NCI-H146 (cell line): ENCODE measurements around the gene TMEM198.

Experiments used
- DNase-seq: peaks from one replicate; lab custom pipeline; 2025; lab: John Stamatoyannopoulos, UW

TMEM198 gene

DNA sequence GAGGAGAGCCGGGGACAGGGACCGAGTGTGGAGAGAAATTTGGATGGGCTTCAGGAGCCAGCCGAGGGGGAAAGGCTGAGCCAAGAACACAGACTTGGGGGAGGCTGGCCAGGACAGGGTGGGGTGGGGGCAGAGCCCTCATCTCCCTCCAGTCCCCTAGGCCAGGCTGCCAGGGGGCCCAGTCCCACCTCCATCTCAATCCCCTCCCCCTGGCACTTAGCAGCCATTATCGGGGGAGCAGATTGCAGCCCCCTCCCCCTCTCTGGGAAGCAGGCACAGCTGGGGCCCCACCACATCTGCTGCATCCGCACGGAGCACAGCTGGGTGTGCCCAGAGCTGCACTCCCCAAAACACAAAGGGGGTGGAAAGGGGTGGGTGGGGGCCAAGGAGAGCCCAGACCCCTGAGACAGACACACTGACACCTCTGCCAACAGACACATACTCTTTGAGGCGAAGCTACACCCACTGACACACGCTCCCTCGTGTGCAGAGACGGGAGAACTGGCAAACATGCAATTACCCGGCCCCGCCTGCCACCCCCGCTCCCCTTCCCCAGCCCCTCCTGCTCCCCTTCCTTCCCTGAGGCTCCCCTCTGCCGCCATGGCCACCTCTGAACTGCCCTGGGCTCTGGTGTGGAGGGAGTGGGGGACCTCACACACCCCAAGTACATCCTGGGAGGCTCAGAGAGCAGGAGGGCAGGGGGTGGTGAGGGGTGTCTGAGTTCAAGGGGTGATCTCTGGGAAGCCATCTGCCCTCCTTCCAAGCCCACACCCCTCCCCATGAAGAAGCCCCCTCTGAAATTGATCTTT lies 34.7 kb upstream of the TMEM198 start:
- DNase-seq = no peak

DNA sequence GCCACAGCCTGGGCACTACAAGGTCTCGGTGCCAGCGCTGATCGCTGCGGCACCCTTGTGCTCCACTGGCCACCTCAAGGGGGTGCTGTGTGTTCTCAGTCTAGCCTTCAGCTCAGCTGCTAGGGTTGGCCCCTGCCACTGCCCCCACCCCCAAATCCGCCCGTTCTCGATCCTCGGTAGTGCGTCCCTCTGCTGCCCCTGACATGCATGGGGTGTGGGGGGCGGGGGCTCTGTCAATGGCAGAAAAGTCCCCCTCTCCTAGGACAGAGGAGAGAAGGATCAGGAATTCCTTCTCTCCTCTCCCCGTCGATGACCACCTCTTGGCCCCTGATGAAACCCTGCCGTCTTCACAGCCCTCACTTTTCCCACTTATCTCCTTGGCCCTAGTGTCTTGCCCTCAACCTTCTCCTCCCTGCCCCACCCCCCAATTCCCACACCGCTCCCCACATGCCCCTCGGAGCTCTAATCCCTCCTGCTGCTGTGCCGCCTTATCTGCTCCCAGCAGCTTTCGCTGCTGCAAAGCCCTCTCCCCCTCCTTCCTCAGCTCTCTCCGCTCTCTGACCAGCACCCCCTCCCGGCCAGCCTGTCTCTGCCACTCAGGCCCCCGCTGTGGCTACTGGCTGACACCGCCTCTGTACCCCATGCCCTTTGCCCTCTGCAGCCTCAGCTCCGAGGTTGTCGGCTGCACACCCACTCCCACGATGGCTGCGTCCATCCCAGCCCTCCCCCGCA lies 33.9 kb upstream of the TMEM198 start:
- DNase-seq = peak; percentile 30

GRCh38 chr2:219510512-219511135 lies 33.2 kb upstream of the TMEM198 start:
- no peak for DNase-seq

DNA sequence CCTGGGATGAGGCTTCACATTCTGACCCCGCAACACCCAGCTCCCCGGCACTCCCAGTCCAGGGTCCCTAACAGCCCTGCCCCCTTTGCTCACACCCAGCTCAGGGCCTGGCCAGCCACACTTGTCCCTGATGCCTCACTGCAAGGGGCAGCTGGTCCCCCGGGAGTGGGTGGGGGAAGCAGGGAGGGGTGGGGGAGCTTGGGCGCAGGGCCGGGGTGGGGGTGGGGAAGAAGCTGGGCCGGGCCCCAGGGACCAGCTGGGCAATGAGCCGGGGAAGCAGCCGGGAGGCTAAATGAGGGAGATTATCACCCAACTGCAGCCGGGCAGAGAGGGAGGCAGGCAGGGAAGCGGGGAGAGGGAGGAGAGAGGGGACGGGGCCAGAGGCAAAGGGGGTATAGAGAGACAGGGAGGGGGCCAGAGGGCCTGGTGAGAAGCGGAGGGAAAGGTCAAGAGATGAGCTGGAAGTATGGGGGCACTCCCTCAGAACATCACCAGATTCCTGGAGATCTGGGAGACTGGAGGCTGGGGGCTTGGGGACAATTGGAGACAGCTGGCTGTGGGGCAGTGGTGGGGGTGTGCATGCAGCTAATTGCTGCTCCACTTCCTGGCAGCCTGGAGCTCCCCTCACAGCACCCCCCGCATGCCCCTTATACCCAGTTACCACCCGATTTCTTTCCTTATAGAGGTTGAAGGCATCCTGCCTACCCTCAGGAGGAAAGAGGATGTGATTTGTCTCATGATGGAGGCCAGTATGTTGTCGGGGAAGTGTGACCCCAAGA lies 32.1 kb upstream of the TMEM198 start:
- DNase-seq = no peak

DNA sequence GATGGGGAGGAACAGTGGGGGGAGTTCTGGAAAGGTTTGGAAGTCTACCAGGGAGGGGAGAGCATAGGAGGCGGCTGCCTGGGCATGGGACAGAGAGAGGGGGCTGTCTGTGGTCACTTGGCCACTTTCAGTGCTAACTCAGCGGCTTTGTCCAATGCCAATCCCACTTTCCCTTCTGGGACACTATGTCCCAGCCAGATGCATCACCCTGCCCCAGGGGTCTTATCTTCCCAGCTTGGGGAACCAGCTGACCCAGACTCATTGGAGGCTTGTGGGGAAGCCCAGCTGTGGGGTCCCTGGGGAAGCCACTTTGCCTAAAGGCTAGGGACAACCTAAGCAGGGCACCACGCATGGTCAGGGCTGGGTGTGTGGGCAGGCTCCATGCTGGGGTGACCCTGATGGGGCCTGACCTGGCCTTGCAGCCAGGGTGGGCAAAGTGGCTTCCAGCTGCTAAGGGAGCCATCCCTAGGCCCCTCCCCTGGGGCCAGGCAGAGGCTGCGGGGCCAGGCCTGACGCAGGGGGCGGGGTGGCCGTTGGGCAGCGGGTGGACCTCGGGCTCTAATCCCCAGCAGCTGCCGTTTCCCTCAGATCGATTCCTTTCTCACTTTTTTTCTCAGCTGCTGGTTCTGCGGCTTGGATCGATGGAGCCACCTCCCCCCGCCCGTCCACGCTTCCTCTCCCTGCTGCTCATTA lies 31.2 kb upstream of the TMEM198 start:
- DNase-seq = peak; percentile 54

DNA sequence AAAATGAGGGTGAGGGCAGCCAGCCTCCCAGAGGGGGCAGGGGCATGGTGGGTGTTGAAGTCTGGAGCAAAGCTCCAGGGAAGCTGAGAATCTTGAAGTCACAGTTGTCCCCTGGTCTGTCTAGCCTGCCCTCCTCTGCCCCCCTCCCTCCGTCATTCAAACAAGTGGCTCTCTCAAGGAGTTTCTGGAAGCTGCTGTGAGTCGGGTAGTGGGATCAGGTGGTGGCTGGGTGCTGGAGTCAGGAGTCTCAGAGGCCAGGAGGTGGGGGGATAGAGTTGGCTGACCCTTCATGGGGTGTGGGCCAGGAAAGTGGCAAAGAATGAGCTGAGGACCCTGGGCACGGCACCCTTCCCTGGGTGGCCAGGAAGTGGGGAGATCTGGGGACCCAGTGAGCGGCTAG lies 30.0 kb upstream of the TMEM198 start:
- no peak for DNase-seq

DNA sequence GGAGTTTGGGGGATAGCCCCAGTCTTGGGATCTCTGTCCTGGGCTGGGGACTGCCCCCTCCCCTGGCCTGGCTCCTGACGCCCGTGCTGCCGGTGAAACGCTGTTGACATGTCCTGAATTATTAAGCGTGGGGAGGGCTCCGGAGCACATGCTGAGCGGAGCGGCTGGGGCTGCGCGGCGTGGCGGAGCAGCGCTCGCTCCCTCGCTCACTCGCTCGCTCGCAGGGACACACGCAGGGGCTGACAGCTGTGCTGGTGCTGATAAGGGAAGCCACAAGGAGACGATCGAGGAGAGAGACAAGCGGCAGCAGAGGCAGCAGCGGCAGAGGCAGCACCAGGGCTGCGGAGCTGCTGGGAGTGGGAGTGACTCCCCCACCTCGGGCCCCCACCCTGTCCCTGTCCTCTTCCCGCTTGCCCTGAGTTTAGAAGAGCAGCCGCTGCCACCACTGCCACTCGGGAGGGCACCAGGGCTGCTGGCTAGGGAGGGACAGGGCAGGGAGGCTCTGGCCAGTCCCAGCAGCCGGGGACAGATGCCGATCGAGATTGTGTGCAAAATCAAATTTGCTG lies 29.5 kb upstream of the TMEM198 start, which contains the start of gene ASIC4:
Gene ASIC4 (plus strand): TSS at position 287 of the 566 bp plus-strand sequence. CDS start 243 bp downstream, at position 530.
- peak; percentile 45 for DNase-seq

DNA sequence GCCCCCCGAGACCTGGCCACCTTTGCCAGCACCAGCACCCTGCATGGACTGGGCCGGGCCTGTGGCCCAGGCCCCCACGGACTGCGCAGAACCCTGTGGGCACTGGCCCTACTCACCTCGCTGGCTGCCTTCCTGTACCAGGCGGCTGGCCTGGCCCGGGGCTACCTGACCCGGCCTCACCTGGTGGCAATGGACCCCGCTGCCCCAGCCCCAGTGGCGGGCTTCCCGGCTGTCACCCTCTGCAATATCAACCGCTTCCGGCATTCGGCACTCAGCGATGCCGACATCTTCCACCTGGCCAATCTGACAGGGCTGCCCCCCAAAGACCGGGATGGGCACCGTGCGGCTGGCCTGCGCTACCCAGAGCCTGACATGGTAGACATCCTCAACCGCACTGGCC lies 29.0 kb upstream of the TMEM198 start:
- no peak for DNase-seq

GRCh38 chr2:219515874-219516629 lies 27.8 kb upstream of the TMEM198 start:
- no peak for DNase-seq

DNA sequence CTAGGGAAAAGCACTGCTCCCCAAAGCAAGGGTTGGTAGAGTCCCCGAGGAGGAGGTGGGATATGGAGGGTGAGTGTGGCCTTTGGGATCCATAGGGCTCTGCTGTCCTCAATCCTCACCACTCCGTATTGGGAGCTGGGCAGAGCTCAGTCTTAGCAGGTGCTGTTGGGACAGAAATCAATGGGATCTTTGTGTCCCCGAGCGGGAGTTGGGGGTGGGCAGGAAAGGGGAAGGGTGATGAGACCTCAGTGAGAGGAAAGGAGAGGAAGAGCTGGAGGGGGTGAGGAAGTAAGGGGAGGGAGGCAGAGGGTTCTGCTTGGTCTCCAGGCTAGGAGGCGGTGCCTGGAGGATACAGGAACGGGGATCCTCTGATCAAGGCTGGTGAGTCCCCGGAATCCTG lies 26.9 kb upstream of the TMEM198 start:
- DNase-seq = no peak

DNA sequence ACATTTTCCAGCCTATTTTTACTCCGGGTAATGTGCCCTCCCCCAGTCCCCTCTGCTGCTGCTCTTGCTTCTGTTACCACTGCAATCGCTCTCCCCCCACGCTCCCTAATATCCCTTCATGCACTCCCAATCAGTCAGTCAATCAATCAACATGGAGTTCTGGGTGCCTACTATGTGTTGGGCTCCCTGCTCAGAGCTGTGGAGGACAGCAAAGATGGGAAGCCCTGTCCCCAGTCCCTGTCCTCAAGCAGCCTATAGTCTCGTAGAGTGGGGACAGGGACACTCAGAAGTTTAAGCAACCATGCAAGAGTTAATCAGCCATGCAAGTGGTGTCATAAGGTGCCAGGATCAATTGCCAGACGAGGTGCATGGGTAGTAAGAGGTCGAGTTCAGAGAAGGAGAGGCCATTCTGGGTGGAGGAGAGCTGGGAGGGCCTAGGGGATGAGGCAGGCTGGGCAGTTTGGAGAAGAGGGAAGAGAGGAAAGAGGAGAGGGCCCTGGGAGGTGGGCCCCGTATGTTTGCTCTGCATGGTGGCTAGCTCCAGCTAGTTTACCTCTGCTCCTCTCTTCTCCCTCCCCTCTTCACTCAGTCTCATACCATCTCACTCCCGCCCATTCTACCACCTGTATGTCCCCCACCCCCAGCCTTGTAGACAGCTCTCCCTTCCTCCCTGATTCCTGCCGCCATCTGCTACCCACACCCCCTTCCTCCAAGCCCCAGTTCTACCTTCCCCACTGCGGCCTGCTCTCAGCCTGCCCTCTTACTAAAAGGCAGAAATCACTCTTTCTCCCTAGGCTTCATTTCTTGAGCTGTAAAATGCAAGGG lies 25.7 kb upstream of the TMEM198 start:
- DNase-seq = no peak

GRCh38 chr2:219519526-219519916 lies 24.3 kb upstream of the TMEM198 start:
- no peak for DNase-seq

DNA sequence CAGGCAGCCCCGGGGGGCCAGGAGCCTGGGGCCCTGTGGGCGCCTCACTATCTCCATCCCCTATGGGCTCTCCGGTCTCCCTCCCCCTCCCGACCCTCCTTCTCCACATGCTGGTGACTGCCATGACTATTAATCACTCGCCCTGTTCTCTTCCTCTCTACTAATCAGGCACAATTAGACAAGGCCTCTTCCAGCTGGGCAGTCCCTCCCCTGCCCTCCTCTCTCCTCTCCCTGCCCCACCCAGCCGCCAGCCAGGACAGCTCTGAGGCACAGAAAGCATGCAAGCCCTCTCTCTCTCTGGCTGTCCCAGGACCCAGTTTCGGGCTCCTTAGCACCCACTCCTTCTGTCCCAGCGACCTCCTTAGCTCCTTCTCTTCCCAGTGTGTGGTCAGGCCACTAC lies 23.7 kb upstream of the TMEM198 start:
- DNase-seq = no peak

DNA sequence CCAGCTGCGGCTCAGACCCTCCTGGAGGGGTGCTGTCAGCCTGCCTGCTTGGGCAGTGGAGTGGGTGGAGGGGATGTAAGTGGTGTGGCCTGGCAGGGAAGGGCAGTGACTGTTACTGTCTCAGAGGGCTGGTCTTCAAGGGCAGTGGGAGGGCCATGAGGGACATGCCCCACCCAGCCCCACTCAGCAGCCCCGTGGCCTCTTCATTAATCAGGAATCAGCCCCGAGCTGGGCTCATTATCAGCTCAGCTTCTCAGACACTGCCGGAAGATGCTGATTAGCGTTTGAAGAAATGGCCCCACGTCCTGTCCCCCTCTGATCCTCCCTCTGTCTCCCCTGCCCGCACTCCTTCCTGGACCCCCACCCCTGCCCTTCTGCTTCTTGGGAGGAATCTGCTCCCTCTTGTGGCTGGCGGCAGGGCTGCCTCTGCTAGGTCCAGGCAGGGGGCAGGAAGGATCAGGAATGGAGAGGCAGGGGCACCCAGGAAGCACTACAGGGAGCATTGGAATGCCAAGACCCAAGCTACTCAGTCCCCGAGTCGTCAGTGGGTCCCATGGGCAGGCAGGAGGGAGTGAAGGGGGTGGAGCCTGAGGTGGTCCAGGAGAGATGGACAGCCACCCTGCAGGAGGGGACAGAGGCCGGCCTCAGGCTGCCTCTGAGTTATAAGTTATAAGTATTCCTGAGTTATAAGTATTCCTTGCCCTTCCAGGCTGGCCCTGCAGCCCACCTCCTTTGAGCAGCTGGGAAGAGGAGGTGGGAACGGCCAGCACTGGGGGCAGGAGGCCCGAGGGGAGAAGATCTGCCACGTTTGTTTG lies 22.6 kb upstream of the TMEM198 start:
- peak; percentile 51 for DNase-seq

DNA sequence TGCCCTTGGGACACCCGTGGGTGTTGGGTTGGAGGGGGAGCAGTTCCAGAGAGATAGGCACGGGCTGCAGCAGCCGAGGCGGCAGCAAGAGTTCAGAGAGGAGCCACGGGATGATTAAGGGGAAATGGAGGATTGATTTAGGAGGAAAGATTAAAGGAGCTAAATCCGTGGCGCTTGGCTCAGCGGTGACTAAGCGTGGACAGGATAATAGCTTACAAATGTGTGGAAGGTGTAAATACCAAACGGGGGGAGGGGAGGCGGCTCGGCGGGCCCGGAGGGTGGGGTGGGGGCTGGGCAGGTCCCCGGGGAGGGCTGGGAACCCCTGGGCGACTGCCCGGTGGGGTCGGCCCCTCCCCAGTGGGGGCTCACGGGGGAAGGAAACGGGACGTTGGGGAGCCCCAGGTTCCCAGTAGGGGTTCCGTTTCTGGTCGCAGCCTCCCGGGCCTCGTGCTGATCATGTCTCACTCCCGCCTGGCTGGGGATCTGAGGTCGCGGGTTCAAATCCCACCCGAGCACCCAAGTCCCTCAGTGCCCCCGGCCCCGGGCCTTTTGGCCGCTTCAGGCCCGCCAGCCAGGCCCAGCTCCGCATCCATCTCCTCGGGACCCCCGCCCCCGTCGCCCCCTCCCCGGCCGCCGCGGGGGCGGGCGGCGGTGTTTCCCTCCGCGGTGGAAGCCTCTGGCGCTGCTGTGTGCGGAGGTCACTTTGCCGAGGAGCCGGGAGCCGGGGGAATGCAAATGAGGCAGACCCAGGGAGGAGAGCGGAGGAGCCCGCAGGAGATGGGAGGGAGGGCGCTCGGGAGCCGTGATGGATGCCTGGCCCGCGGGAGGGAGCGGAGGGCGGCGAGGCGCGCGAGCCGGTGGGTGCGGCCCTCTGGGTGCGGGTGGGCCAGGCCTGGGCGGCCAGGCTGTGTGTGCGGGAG lies 21.5 kb upstream of the TMEM198 start:
- DNase-seq = peak; percentile 48

DNA sequence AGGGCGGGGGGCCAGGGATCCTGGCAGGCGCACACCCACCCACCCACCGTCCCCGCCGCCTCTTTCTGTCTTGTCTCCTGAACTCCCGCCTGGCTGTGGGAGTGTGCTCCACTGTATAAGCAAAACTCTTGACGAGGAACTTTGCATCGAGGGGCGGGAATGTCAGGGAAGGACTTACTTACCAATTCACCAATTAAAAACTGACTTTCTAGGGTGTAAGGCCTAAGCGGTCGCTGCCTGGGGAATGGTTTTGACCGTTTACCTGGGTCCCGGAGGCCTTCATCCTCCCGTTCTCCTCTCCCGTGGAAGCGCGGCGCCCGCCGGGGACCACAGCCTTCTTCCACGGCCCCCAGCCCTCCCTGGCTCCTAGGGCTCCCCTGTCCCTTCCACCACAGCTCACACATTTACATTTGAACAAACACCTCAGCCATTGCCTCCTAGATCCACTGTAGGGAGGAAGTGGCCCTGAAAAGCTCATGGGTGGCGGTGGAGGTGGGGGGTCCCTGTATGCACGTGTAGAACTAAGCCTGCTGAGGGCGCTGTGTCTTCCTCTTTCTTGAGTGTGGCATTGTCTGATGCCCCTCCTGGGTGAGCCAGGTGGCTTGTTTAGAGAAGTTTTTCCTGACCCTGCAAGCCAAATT lies 20.7 kb upstream of the TMEM198 start:
- no peak for DNase-seq

DNA sequence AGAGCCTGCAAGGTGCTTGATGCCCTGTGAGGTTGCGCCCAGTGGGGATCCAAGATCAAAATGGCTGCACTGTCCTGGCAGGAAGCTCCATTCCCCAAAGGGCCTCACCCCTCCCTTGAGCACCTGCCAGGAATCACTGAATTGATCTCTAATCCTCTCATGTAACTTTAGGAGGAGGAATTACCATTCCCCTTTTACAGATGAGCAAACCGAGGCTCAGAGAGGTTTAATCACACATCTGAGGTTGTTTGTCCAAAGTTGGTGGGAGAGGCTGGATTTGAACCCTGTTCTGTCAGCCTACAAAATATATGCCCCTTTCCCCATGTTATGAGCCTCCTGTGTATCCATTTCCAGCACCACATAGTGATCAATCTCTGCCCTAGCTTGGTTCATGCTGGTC lies 19.0 kb upstream of the TMEM198 start:
- no peak for DNase-seq
